VCaP (cell line): Measurements from ENCODE around the gene HAAO.

Source experiments
- H3K27ac ChIP-seq: fragments of 450-650 bp; 2 replicates; pipeline ENCODE4 v1.5.1; 2017
- TF ChIP-seq, protein P1 (sequence below): fragments of 450-650 bp; conservative IDR thresholded peaks from 2 replicates; pipeline ENCODE4 v1.5.1; 2017; ENCODE audit warnings: mild to moderate bottlenecking, moderate library complexity

HAAO gene

DNA sequence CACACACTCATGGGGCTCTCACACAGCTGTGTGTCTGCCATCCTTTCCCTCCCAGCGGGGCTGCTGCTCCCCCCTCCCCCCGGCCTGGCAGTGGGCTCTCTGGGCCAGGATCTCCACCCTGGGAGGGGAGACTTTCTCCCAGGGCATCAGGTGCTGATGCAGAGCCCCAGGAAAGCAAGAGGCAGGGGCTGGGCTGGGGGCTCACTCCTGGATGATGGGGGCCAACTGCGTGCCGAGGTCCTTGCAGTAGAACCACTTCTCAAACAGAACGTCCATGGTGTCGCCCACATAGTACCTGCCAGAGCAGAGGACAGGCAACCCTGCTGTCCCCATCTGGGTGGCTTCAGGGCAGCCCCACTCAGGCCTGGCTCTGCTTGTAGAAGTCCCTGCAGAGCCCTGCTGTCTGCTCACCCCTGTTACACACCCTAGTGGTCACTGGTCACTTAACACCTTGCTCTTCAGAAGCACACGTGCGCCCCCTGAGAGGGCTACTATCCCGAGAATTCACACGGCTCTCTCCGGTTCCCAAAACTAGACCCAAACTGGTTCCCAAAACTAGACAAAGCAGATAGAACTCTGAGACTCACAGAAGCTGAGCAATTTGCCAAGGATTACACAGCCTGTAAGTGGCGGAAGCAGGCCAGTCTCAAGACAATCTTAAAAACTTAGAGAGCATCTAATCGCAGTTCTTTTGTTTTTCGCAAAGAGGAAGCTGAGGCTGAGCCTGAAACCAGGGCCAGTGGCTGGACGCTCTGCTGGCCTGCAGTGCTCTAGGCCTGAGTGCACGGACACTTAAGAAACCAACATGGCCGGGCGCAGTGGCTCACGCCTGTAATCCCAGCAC is 21.9 kb downstream of the HAAO start:
- H3K27ac ChIP-seq = no peak overlapping the region
- TF ChIP-seq, protein P1, sequence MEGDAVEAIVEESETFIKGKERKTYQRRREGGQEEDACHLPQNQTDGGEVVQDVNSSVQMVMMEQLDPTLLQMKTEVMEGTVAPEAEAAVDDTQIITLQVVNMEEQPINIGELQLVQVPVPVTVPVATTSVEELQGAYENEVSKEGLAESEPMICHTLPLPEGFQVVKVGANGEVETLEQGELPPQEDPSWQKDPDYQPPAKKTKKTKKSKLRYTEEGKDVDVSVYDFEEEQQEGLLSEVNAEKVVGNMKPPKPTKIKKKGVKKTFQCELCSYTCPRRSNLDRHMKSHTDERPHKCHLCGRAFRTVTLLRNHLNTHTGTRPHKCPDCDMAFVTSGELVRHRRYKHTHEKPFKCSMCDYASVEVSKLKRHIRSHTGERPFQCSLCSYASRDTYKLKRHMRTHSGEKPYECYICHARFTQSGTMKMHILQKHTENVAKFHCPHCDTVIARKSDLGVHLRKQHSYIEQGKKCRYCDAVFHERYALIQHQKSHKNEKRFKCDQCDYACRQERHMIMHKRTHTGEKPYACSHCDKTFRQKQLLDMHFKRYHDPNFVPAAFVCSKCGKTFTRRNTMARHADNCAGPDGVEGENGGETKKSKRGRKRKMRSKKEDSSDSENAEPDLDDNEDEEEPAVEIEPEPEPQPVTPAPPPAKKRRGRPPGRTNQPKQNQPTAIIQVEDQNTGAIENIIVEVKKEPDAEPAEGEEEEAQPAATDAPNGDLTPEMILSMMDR = peak; percentile 40

DNA sequence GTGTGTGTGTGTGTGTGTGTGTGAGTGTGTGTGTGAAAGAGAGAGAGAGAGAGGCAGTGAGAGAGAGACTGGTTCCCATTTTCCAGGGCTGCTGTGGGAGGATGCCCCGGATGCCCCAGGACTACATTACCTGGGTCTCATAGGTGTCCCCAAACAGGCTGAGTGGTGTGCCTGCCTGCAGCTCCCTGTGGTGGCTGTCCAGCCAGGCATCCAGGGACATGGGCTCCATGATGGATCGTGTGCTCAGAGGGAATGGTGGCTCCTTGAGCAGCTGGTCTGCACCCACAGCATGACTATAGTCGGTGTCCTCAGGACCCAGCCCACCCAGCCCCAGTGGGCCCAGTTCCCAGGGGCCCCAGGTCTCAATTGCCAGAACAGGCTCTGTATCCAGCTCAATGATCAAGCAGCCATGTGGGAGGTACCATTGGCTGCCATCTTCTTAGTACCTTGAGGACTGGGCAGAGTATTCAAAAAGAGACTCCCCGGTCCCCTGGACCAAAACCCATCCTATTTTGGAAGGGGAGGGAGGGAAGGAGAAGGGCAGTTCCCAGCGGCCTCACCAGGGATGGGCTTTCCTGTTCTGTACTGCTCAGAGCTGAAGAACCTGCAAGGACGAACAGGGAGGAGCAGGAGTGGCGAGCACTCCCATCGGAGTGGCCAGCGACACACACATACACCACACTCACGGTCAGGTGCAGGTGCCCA is 22.6 kb downstream of the HAAO start:
- H3K27ac ChIP-seq = no peak overlapping the region
- TF ChIP-seq, protein P1 = no peak

DNA sequence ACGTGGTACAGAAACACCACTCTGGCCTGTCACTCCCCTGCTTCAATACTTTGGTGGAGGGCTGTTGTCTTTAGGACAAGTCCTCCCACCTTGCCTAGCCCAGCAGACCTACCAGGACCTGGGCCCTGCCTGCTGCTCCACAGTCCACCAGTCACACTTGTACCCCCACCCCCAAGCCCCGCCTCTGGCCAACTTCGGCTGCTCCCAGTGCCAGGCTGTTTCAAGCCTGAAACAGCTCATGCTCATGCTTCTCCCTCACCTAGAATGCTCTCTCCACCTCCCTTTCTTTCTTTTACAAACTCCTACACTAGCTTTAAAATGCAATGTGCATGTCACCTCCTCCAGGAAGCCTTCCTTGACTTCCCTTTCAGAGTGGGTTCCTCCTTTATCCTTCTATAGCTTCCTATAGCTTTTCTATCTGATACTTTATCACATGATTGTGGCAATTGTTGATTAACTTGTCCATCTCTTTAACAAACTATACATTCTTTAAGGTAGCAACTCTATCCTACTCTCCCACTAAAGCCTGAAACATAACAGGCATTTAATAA is 23.6 kb downstream of the HAAO start:
- TF ChIP-seq, protein P1 = no peak
- H3K27ac ChIP-seq = no peak overlapping the region

DNA sequence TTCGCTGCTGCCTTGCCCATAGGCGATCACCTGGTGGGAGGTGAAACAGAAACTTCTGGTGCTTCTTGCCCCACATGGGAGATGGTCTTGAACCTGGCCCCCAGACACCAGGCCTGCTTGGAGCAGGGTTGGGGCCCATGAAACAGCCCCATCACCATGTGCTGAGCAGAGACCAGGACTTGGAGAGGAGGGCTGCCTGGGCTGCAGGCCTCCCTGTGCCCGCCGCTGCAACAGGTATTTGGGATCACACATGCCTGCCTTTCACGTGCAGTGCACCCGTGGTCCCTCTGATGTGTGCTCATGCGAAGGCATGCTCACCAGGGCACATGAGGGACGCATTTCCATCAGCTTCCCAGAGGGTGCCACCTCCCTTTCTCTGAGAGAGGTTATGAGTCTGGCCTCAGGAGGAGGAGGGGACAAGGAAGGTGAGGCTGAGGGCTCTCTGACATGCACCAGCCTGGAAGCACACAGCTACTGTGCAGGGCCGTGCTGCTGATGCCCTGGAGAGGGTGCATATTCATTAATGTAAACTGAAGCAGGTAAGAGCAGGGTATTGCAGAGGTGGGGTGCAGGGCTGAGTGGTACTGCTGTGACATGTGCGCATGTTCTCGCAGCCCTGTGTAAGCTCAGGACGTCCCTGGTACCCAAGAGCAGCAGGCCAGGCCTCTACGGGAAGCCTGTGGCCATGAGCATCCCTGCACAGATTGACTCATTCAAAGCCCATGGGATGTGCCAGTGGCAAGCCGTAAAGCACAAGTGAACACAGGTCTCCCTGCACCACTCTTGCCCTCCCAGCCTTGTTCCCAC is 24.3 kb downstream of the HAAO start:
- H3K27ac ChIP-seq = no peak overlapping the region
- TF ChIP-seq, protein P1 = no peak

DNA sequence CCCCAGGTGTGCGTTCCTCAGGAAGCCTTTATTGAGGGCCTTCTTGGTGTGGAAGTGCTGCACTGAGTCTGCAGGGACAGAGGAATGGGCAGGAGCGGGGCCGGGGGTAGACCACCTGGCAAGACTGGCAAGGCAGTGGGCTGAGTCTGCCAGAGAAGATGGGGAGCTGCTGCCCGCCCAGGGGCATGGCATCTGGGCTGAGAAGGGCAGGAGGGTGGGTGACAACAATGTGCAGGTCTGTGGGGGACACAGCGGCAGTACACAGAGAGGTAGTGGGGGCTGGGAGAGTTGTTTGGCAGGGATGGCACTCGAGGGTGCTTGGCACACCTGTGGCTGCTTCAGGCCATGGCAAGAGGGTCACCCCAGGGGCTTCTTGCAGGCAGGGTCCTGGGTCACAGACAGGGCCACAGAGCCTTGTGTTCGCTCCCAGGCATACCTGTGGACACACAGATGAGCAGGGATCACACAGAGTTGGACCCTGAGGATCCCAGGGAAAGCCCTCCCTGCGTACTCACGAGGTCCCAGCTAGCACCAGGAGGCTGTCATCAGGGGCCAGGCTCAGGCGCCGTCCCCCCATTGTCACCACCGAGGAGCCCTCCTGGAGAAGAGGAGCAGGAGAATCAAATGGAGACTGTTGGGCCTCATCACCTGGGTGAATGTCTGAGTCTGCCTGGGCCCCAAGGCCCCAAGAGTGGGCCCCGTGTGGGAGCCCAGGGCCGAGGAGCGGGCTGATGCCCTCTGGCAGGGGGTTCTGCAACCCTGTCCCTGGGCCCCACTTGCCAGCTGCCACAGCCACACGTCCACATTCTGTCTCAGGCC is 25.1 kb downstream of the HAAO start:
- TF ChIP-seq, protein P1 = no peak
- no peak overlapping the region for H3K27ac ChIP-seq

DNA sequence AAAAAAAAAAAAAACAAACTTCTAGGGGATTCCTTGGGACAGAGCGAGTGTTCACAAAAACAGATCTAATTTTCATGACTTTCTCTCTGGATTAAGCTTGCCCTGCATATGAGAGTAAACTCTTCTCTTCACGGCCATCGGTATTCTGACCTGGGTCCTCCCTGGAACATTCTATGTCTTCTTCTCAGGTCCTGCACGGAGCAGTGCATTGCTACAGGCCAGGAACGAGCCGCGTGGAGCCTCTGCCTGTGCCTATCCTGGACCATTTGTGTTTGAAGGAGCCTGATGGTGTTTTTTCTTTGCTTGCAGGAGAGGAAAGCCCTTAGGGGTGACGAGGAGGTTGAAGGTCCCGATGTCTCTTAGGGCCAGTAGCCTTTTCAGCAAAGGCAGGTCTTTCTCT is 26.7 kb downstream of the HAAO start:
- TF ChIP-seq, protein P1 = no peak

More for the DNA sequence above, 26.7 kb downstream of the HAAO start:
- H3K27ac ChIP-seq = no peak overlapping the region
